ENCODE data around the gene NR4A2. TPM values are rescaled to one million over a fixed set of nuclear protein-coding genes. Genes with fewer than 3 reads are reported as not detected.

Gene NR4A2
- total RNA-seq, 2 experiments from 2014 or later, result 0.59 TPM; not detected in 1

DNA sequence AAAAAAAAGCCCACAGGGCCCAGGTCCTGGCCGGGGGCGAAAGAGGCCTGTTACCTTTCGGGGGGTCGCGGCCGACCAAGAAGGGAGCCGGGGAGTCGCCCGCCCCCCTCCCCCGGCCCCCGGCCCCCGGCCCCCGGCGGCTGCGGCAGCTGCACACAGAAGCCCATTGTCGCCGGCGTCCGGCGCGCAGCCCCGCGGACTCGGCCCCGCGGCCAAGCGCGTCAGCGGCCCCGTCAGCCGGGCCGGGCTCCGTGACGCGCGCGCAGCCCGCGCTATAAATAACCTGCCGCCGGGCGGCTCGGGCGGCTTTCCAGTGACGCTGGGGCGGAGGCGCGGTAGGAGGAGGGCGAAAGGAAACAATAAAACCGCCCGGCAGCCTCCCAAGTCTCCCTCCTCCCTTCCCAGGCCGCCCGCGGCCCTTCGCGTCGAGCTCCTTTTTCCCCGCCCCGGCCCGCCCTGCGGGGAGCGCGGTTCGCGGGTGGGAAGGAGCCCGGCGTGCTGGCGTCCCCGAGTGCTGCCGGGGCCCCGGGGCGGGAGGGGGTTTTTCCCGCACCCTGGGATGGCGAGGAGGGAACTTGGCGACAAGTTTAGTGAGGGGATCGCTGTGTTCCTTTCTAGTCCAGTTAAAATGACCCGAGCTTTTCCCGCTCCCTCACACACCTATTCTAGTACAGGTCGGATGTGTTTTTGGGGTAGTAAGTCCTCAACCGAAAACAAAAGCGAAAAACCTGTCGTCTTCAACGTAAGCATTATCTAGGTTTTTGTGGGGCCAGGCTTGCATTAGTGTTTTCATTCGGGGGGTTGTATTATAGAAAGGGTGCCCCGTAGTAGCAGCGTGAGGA is 10.0 kb upstream of the NR4A2 start:
- intact Hi-C loops (cut with micrococcal nuclease; ENCODE audit: unreplicated experiment), result loop anchor here (2.0 kb wide), 1 partner anchor 58 kb away; no protein-coding TSS in a partner anchor
- Histone ChIP-seq H4K20me1 (ENCODE audit: insufficient read depth, low read length) (no peaks in the 10 kb centered on the region), H3K4me2 (ENCODE audit: low read length) (peak overlapping the region; percentile 70), H3K9me3 (ENCODE audit: low read length) (no peaks in the 10 kb centered on the region), H3K27ac (ENCODE audit: low read depth, low read length, poor library complexity, severe bottlenecking) (no peak overlapping the region), H3K4me1 (ENCODE audit: insufficient read depth, low read length, poor library complexity, severe bottlenecking) (peaks cover 14% of the 10 kb centered on the region), H2AFZ (ENCODE audit: low read length) (peak overlapping the region; percentile 94; the same call in 1 of the 2 replicates), H3K36me3 (ENCODE audit: insufficient read depth, low read length) (no peaks in the 10 kb centered on the region), H3K4me3 (ENCODE audit: low read depth, low read length, poor library complexity, severe bottlenecking) (peak overlapping the region; percentile 77), H3K79me2 (ENCODE audit: insufficient read depth, low read depth, low read length) (no peaks in the 10 kb centered on the region), H3K9me2 (ENCODE audit: insufficient read depth, low read length) (no peaks in the 10 kb centered on the region)
- CTCF ChIA-PET (ENCODE audit: unreplicated experiment), result no interaction called here
- no TSS peak for BruUV-seq (replicated peaks)
- DNase-seq (ENCODE audit: low spot score), result peak; percentile 51
- POLR2A ChIA-PET, result interaction anchor here (0.5 to 1.2 kb wide), 2 partner anchors 45 to 69 kb away, joined by 3 to 4 read pairs; no protein-coding TSS in a partner anchor
- TF ChIP-seq EZH2phosphoT487 (IDR thresholded peaks at IDR 0.05; ENCODE audit: borderline replicate concordance, low read depth, low read length), result no peak
- TF ChIP-seq, protein P1, sequence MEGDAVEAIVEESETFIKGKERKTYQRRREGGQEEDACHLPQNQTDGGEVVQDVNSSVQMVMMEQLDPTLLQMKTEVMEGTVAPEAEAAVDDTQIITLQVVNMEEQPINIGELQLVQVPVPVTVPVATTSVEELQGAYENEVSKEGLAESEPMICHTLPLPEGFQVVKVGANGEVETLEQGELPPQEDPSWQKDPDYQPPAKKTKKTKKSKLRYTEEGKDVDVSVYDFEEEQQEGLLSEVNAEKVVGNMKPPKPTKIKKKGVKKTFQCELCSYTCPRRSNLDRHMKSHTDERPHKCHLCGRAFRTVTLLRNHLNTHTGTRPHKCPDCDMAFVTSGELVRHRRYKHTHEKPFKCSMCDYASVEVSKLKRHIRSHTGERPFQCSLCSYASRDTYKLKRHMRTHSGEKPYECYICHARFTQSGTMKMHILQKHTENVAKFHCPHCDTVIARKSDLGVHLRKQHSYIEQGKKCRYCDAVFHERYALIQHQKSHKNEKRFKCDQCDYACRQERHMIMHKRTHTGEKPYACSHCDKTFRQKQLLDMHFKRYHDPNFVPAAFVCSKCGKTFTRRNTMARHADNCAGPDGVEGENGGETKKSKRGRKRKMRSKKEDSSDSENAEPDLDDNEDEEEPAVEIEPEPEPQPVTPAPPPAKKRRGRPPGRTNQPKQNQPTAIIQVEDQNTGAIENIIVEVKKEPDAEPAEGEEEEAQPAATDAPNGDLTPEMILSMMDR (conservative IDR thresholded peaks at IDR 0.05; ENCODE audit: low read length), result no peak

DNA sequence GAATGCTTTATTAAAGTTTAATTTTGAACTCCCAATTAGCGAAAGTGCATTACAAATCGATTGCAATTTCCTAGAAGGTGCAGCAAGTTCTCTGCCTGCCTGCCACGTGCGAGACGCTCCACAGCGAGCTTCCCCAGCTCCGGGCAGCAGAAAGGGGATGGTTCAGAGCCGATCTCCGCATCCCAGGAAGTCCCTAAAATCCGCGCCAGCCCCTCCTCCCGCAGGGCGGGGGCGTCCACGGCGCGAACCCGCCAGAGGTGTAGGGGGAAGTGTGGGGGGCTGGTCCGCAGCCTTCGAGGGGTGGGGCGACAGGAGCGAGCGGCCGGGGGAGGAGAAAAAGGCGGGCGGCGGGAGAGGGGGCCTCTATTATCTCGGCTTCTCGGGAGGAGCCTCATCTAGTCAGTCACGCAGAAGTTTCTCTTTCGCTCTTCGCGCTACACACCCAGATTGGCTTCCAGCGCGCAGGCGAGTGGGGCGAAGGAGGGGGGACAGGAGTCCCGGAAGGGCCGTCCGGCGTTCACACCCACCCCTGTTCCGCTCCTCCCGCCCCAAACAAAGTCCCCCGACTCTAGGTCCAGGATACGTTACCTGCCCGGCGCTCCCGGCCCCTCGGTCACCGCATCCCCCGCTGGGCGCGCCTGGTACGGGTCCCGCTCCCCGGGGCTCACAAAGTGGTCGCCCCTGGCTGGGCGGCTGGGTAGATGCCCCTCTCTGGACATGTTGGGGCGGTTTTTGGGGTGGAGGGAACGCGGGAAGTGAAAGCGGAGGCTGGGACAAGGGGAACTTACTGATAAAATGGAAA is 9.1 kb upstream of the NR4A2 start:
- peak; percentile 28 for DNase-seq (ENCODE audit: low spot score)
- ChIA-PET POLR2A (interaction anchor here (1.2 kb wide), 1 partner anchor 70 kb away, joined by 4 read pairs; no protein-coding TSS in a partner anchor), CTCF (ENCODE audit: unreplicated experiment) (no interaction called here)
- peak overlapping the region; percentile 94 for H2AFZ ChIP-seq (ENCODE audit: low read length)
- H3K36me3 ChIP-seq (ENCODE audit: insufficient read depth, low read length), result no peaks in the 10 kb centered on the region
- BruUV-seq (replicated peaks), result no TSS peak
- peaks cover 14% of the 10 kb centered on the region for H3K4me1 ChIP-seq (ENCODE audit: insufficient read depth, low read length, poor library complexity, severe bottlenecking)
- no peaks in the 10 kb centered on the region for H3K9me2 ChIP-seq (ENCODE audit: insufficient read depth, low read length)
- H3K9me3 ChIP-seq (ENCODE audit: low read length), result no peaks in the 10 kb centered on the region
- H4K20me1 ChIP-seq (ENCODE audit: insufficient read depth, low read length), result no peaks in the 10 kb centered on the region
- TF ChIP-seq, protein P1 (conservative IDR thresholded peaks at IDR 0.05; ENCODE audit: low read length), result no peak
- no peak; the same call in 1 of the 2 replicates for TF ChIP-seq EZH2phosphoT487 (IDR thresholded peaks at IDR 0.05; ENCODE audit: borderline replicate concordance, low read depth, low read length)
- H3K4me2 ChIP-seq (ENCODE audit: low read length), result peak overlapping the region; percentile 70
- H3K27ac ChIP-seq (ENCODE audit: low read depth, low read length, poor library complexity, severe bottlenecking), result no peak overlapping the region
- peak overlapping the region; percentile 77 for H3K4me3 ChIP-seq (ENCODE audit: low read depth, low read length, poor library complexity, severe bottlenecking)
- intact Hi-C loops (cut with micrococcal nuclease; ENCODE audit: unreplicated experiment), result loop anchor here (2.0 kb wide), 1 partner anchor 59 kb away; no protein-coding TSS in a partner anchor
- H3K79me2 ChIP-seq (ENCODE audit: insufficient read depth, low read depth, low read length), result no peaks in the 10 kb centered on the region
